CD4-positive, alpha-beta T cell (primary cell): Measurements from ENCODE around the gene CD177. TPM values are rescaled to one million over a fixed set of nuclear protein-coding genes. Genes with fewer than 3 reads are reported as not detected.
"Not testable (repeated sequence)": the region's sequence is repeated elsewhere in the genome, so short reads cannot be mapped to it uniquely, and the experiment has no call there.

ENCODE experiments used
- ATAC-seq: fragments of 200-7000 bp; cut with Tn5 transposase; one replicate; pipeline ENCODE4 v1.10.0; 2022; ENCODE audit warnings: mild to moderate bottlenecking; ENCODE audit not compliant: poor library complexity
- CTCF ChIA-PET: fragments of 350-600 bp; sonication (Branson Sonifier 250); formaldehyde crosslinking; loops from one replicate; lab custom pipeline; 2021; ENCODE audit warnings: antibody characterized with exemption, inconsistent platforms; lab: Charles Lee
- POLR2A ChIA-PET: fragments of 350-600 bp; sonication (Branson Sonifier 250); formaldehyde crosslinking; loops from one replicate; lab custom pipeline; 2021; ENCODE audit warnings: antibody characterized with exemption, inconsistent platforms; lab: Charles Lee
- DNase-seq, 14 experiments: peaks; one replicate each; pipeline ENCODE4 v3.0.0-alpha.2; 2013 to 2020; ENCODE audit warnings: mixed read lengths in 2 of 14
- H3K27ac ChIP-seq, 2 donors: one replicate each; pipeline versions ENCODE4 v1.5.1 to v1.7.0; 2013; ENCODE audit warnings: low read length in 2 of 2, low read depth in 1 of 2, mild to moderate bottlenecking in 1 of 2
- H3K27me3 ChIP-seq, 2 experiments: 1 replicate in 1 of 2; 2 replicates in 1 of 2; pipeline versions ENCODE4 v1.6.1 to v1.7.0; 2013; ENCODE audit warnings: low read length in 2 of 2, control low read depth in 1 of 2, mild to moderate bottlenecking in 1 of 2, moderate library complexity in 1 of 2; ENCODE audit not compliant: insufficient read depth in 2 of 2, control insufficient read depth in 1 of 2
- H3K36me3 ChIP-seq: one replicate; pipeline ENCODE4 v1.6.1; 2013; ENCODE audit warnings: low read length, control low read depth; ENCODE audit not compliant: insufficient read depth
- H3K4me1 ChIP-seq: one replicate; pipeline ENCODE4 v1.6.1; 2013; ENCODE audit warnings: low read length, control low read depth; ENCODE audit not compliant: insufficient read depth
- H3K4me3 ChIP-seq: one replicate; pipeline ENCODE4 v1.5.1; 2013; ENCODE audit warnings: mild to moderate bottlenecking, low read length, moderate library complexity
- H3K9me3 ChIP-seq, 2 experiments: 1 replicate in 1 of 2; 2 replicates in 1 of 2; pipeline versions ENCODE4 v1.6.1 to v1.7.0; 2013; ENCODE audit warnings: low read length in 2 of 2, mild to moderate bottlenecking in 2 of 2, control low read depth in 1 of 2, moderate library complexity in 1 of 2; ENCODE audit not compliant: control insufficient read depth in 1 of 2, insufficient read depth in 1 of 2
- H3K27ac Mint-ChIP-seq: one replicate; pipeline ENCODE4 v1.8.0; 2020; ENCODE audit warnings: mixed read lengths
- H3K27me3 Mint-ChIP-seq: one replicate; pipeline ENCODE4 v1.8.0; 2021; ENCODE audit warnings: mixed read lengths
- H3K36me3 Mint-ChIP-seq: one replicate; pipeline ENCODE4 v1.8.0; 2021; ENCODE audit warnings: low read depth, mixed read lengths
- H3K4me1 Mint-ChIP-seq: one replicate; pipeline ENCODE4 v1.8.0; 2021; ENCODE audit warnings: low read depth, mixed read lengths
- H3K4me3 Mint-ChIP-seq: one replicate; pipeline ENCODE4 v1.8.0; 2020; ENCODE audit warnings: mild to moderate bottlenecking, mixed read lengths
- H3K9me3 Mint-ChIP-seq: one replicate; pipeline ENCODE4 v1.8.0; 2020; ENCODE audit warnings: mixed read lengths
- CTCF ChIP-seq: fragments of 200-600 bp; IDR thresholded peaks from one replicate; pipeline ENCODE4 v1.8.0; 2022; ENCODE audit warnings: antibody characterized with exemption, mild to moderate bottlenecking
- intact Hi-C, 2 experiments: fragments of 100-400 bp; cut with DNase I in 1 of 2; cut with micrococcal nuclease in 1 of 2; formaldehyde crosslinking; loops; one replicate each; pipeline versions ENCODE4 v1.15.1 to v1.9.0; 2023 to 2025; cut with DNase I, micrococcal nuclease
- total RNA-seq, 174 experiments: library from RNA in 2 of 174; stranded (reverse) in 2 of 174; gene quantifications; one replicate each; pipeline ENCODE4 v1.2.3 and lab custom pipeline; 2021 to 2026

Gene CD177
- total RNA-seq, 2 experiments from 2014 or later, result not detected

- Mint-ChIP-seq H3K4me1 (no peaks in the 10 kb centered on the region), H3K27me3 (peaks cover 4% of the 10 kb centered on the region), H3K9me3 (no peaks in the 10 kb centered on the region), H3K36me3 (no peaks in the 10 kb centered on the region), H3K4me3 (no peak overlapping the region), H3K27ac (no peak overlapping the region)
- TF ChIP-seq CTCF, result no peak
- Histone ChIP-seq H3K36me3 (no peaks in the 10 kb centered on the region), H3K27ac (no peak overlapping the region), H3K4me1 (no peaks in the 10 kb centered on the region), H3K9me3 (peaks cover 0 to 4% of the 10 kb centered on the region in 2 experiments), H3K4me3 (no peak overlapping the region), H3K27me3 (no peaks in the 10 kb centered on the region)
- POLR2A ChIA-PET, result no interaction called here
- intact Hi-C loops, result no loop called here
- ATAC-seq (no peak), DNase-seq (no peak)
- CTCF ChIA-PET, result no interaction called here
These were observed 21.2 kb upstream of the CD177 start for GRCh38 chr19:43332058-43332922.

DNA sequence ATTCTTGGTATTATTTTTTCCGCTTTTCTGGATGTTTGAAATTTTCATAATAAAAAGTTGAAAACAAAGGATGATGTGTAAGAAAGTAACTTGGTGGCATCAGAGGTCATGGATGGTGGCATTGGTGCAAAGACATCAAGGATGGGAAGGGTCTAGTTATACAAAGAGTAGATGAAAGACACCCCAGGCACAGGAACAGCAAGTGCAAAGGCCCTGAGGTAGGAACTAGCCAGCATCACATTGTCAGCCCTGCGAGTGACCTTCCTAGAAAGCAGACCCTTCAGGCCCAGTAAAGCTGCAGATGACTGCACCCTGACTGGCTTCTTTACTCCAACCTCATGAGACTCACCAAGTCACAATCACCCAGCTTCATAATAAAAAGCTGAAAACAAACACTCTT is 17.0 kb upstream of the CD177 start:
- H3K27ac Mint-ChIP-seq, H3K27ac ChIP-seq, H3K9me3 ChIP-seq, ATAC-seq, DNase-seq, H3K36me3 Mint-ChIP-seq, H3K4me3 Mint-ChIP-seq, H3K4me1 Mint-ChIP-seq, H3K36me3 ChIP-seq, H3K9me3 Mint-ChIP-seq, POLR2A ChIA-PET, H3K4me1 ChIP-seq, intact Hi-C loops, H3K4me3 ChIP-seq, CTCF ChIA-PET, H3K27me3 ChIP-seq: not testable (repeated sequence)
- peaks cover 23% of the 10 kb centered on the region for H3K27me3 Mint-ChIP-seq

DNA sequence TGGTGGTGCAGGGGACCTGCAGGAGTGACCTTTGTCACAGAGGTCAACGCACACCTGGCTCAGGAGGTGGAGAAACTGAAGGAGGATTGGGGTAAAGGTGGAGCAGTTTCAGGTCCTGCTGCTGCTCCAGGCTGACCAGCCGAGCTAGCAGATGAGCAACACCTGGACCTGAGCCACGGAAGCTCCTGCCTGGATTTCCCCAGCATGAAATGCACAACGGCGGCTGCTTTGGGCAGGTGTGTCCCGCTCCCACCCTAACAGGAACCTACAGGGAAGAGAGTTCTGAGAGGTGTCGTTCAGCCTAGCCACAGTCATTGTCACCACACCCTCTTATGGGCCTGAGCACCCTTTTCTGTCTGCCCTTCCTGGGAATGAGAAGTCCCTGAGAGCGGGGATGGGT is 15.7 kb upstream of the CD177 start:
- intact Hi-C loops, result no loop called here
- no peaks in the 10 kb centered on the region for H3K9me3 ChIP-seq
- no peak for TF ChIP-seq CTCF
- Mint-ChIP-seq H3K4me1 (no peaks in the 10 kb centered on the region), H3K4me3 (no peak overlapping the region), H3K9me3 (no peaks in the 10 kb centered on the region), H3K36me3 (no peaks in the 10 kb centered on the region), H3K27ac (no peak overlapping the region), H3K27me3 (peaks cover 32% of the 10 kb centered on the region)
- H3K4me3 ChIP-seq, result no peak overlapping the region
- no peaks in the 10 kb centered on the region for H3K36me3 ChIP-seq
- no peak for DNase-seq
- H3K4me1 ChIP-seq, result no peaks in the 10 kb centered on the region
- H3K27me3 ChIP-seq, result peaks cover 0 to 4% of the 10 kb centered on the region in 2 experiments
- ChIA-PET CTCF (no interaction called here), POLR2A (no interaction called here)
- ATAC-seq, result no peak
- H3K27ac ChIP-seq, result no peak overlapping the region

DNA sequence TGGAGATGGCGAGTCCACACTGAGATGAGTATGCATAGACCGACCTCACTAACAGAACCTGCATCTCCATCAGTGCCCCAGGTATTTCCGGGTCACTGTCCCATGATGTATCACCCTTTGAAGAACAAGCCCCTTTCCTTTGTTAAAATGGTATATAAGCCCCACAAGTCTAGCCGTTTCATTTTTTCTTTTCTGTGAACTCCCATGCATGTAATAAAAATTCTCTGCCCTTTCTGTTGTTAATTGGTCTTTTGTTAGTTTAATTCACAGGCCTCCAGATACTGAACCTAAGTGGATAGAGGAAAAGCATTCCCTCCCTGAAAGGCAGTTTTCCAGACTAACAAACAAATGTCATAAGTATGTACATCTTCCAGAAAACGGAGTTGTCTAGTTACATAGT is 15.0 kb upstream of the CD177 start:
- Mint-ChIP-seq H3K9me3 (no peaks in the 10 kb centered on the region), H3K4me1 (no peaks in the 10 kb centered on the region), H3K4me3 (no peak overlapping the region), H3K36me3 (no peaks in the 10 kb centered on the region), H3K27ac (no peak overlapping the region), H3K27me3 (peaks cover 32% of the 10 kb centered on the region)
- peaks cover 0 to 4% of the 10 kb centered on the region in 2 experiments for H3K27me3 ChIP-seq
- ChIA-PET CTCF (no interaction called here), POLR2A (no interaction called here)
- intact Hi-C loops, result no loop called here
- no peaks in the 10 kb centered on the region for H3K4me1 ChIP-seq
- ATAC-seq, result no peak
- TF ChIP-seq CTCF, result no peak
- H3K27ac ChIP-seq, result no peak overlapping the region
- no peak overlapping the region for H3K4me3 ChIP-seq
- no peak for DNase-seq
- H3K9me3 ChIP-seq, result no peaks in the 10 kb centered on the region
- H3K36me3 ChIP-seq, result no peaks in the 10 kb centered on the region

DNA sequence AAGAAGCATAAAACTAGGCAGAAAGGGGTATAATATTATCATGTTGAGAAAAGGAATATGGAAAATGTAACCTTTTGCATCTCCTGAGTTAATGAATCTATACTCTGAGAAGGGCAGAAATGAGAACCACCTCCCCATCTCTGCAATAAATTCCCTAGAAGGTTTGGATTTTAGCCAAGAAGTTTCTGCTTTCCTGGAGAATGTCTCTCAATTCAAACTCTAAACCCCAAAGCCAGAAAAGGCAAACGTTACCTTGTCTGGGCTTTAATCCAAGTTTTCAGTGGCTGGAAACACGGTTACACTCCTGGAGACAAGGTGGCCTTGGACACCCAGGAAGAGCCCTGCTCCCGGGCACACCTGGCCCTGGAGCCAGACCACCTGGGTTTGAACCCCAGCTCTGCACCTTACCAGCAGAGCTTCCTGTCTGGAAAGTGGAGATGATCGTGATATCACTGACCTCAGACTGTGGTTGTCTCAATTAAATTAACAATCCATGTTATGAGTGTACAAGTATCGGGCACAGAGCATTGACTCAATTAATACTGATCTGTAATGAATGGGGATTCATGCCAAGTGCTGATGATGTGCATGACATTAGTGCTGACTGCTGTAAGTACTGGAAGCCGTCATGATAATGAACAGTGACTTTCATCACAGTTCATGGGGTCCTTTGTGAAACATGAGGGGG is 14.1 kb upstream of the CD177 start:
- CTCF ChIA-PET, H3K27ac Mint-ChIP-seq, H3K4me3 Mint-ChIP-seq, POLR2A ChIA-PET, H3K27ac ChIP-seq, H3K4me3 ChIP-seq, intact Hi-C loops, H3K9me3 Mint-ChIP-seq, DNase-seq, H3K4me1 ChIP-seq, H3K9me3 ChIP-seq, H3K27me3 ChIP-seq, ATAC-seq, H3K4me1 Mint-ChIP-seq, H3K36me3 Mint-ChIP-seq, H3K36me3 ChIP-seq: not testable (repeated sequence)
- H3K27me3 Mint-ChIP-seq, result peaks cover 32% of the 10 kb centered on the region
